Esophagus muscularis mucosa (tissue), 3 donors: ENCODE results near the gene GNG7.
"Not testable (repeated sequence)": the region's sequence is repeated elsewhere in the genome, so short reads cannot be mapped to it uniquely, and the experiment has no call there.

Experiments used
- CTCF ChIP-seq, 3 experiments: fragments of 200-600 bp in 2 of 3; fragments of 450-650 bp in 1 of 3; sonication (generic) in 2 of 3; IDR thresholded peaks; one replicate each; pipeline ENCODE4 v1.5.1; 2017 to 2019; ENCODE audit warnings: antibody characterized with exemption in 3 of 3, mild to moderate bottlenecking in 2 of 3, moderate library complexity in 1 of 3
- EP300 ChIP-seq: sonication (generic); formaldehyde crosslinking; IDR thresholded peaks from one replicate; pipeline ENCODE4 v1.6.1; 2017; ENCODE audit warnings: antibody characterized with exemption

GRCh38 chr19:2529942-2530341 lies 172.6 kb downstream of the GNG7 start:
- TF ChIP-seq CTCF (IDR thresholded peaks at IDR 0.05); EP300: not testable (repeated sequence)
